Transverse colon (tissue), 4 donors: Measurements from ENCODE around the gene PAK4.

ENCODE experiments used
- CTCF ChIP-seq, 5 experiments: fragments of 200-600 bp in 3 of 5; fragments of 450-650 bp in 2 of 5; sonication (generic) in 3 of 5; IDR thresholded peaks; 1 replicate in 2 of 5; 2 replicates in 3 of 5; pipeline ENCODE4 v1.5.1; 2016 to 2017; ENCODE audit warnings: antibody characterized with exemption in 5 of 5, inconsistent platforms in 3 of 5, mild to moderate bottlenecking in 2 of 5, moderate library complexity in 1 of 5
- EP300 ChIP-seq: sonication (generic); formaldehyde crosslinking; IDR thresholded peaks from one replicate; pipeline ENCODE4 v1.6.1; 2017; ENCODE audit warnings: antibody characterized with exemption, low read depth
- POLR2A ChIP-seq: fragments of 450-650 bp; IDR thresholded peaks from one replicate; pipeline ENCODE4 v1.6.1; 2016; ENCODE audit warnings: antibody characterized with exemption, mild to moderate bottlenecking, moderate library complexity
- POLR2AphosphoS5 ChIP-seq, 3 donors: sonication (generic); formaldehyde crosslinking; IDR thresholded peaks; one replicate each; pipeline ENCODE4 v1.6.1; 2016; ENCODE audit warnings: antibody characterized with exemption in 3 of 3

- TF ChIP-seq EP300 (no peak), CTCF (IDR thresholded peaks at IDR 0.05) (no peak), POLR2A (no peak), POLR2AphosphoS5 (IDR thresholded peaks at IDR 0.05) (no peak)
Measured at GRCh38 chr19:39139305-39139874, 13.8 kb downstream of the PAK4 start.
